Measurements from ENCODE around the gene SYCP2L. TPM values are rescaled to one million over a fixed set of nuclear protein-coding genes. Genes with fewer than 3 reads are reported as not detected.
A peak's percentile ranks its signal among the peaks of the same experiment; 100 is the strongest.

Gene SYCP2L
- total and polyA plus RNA-seq, 2 experiments from 2014 or later: 10.5 to 11.0 TPM

GRCh38 chr6:10962673-10963072, 75.8 kb downstream of the SYCP2L start:
- no peak for DNase-seq (ENCODE audit: low spot score)
- H3K36me3 ChIP-seq (ENCODE audit: insufficient read depth): peaks cover 3% of the 10 kb centered on the region; the same call in 1 of the 2 replicates
- no peaks in the 10 kb centered on the region for H4K20me1 ChIP-seq (replicated peaks; ENCODE audit: insufficient read depth)
- peaks cover 59% of the 10 kb centered on the region for H3K27me3 ChIP-seq (ENCODE audit: insufficient read depth)
- 0 out of 2 replicates have a peak, but pooled peaks cover 4% of the 10 kb centered on the region for H3F3A ChIP-seq (replicated peaks; ENCODE audit: low read depth)
- peaks cover 8% of the 10 kb centered on the region for H3K4me1 Mint-ChIP-seq
- no peak overlapping the region for H3K27ac Mint-ChIP-seq
- H3K27me3 Mint-ChIP-seq (ENCODE audit: insufficient read depth, low read depth, poor library complexity): peaks cover 36% of the 10 kb centered on the region
- H3K4me2 ChIP-seq: no peak overlapping the region
- no peaks in the 10 kb centered on the region for H3K9me2 ChIP-seq (ENCODE audit: insufficient read depth)
- no peaks in the 10 kb centered on the region for H3K79me2 ChIP-seq (replicated peaks; ENCODE audit: insufficient read depth)
- H3K4me3 ChIP-seq: no peak overlapping the region
- peaks cover 24% of the 10 kb centered on the region; the same call in 2 of the 3 replicates for H3K36me3 Mint-ChIP-seq (ENCODE audit: low read depth)
- no peak overlapping the region for H2AFZ ChIP-seq
- ATAC-seq: no peak; the same call in 2 of the 3 replicates
- no peak overlapping the region for H3K4me3 Mint-ChIP-seq
- H3K9me3 Mint-ChIP-seq: peaks cover 6% of the 10 kb centered on the region; the same call in 2 of the 3 replicates
- H3K4me1 ChIP-seq (ENCODE audit: insufficient read depth): 0 out of 2 replicates have a peak, but pooled peaks cover 12% of the 10 kb centered on the region
- no peak overlapping the region for H3K27ac ChIP-seq (ENCODE audit: low read depth)
- TF ChIP-seq EZH2phosphoT487 (IDR thresholded peaks at IDR 0.05; ENCODE audit: unreplicated experiment): no peak

- DNase-seq (ENCODE audit: low spot score) (no peak), ATAC-seq (peak; percentile 81)
- H3K9me2 ChIP-seq (ENCODE audit: insufficient read depth): no peaks in the 10 kb centered on the region
- peaks cover 36% of the 10 kb centered on the region for H3K27me3 Mint-ChIP-seq (ENCODE audit: insufficient read depth, low read depth, poor library complexity)
- peaks cover 24% of the 10 kb centered on the region; the same call in 2 of the 3 replicates for H3K36me3 Mint-ChIP-seq (ENCODE audit: low read depth)
- no peaks in the 10 kb centered on the region for H3K79me2 ChIP-seq (replicated peaks; ENCODE audit: insufficient read depth)
- peaks cover 6% of the 10 kb centered on the region; the same call in 2 of the 3 replicates for H3K9me3 Mint-ChIP-seq
- no peak overlapping the region for H2AFZ ChIP-seq
- peaks cover 3% of the 10 kb centered on the region; the same call in 1 of the 2 replicates for H3K36me3 ChIP-seq (ENCODE audit: insufficient read depth)
- peaks cover 8% of the 10 kb centered on the region for H3K4me1 Mint-ChIP-seq
- H3K27ac Mint-ChIP-seq: no peak overlapping the region
- H3K27me3 ChIP-seq (ENCODE audit: insufficient read depth): peaks cover 59% of the 10 kb centered on the region
- H3K4me3 ChIP-seq: no peak overlapping the region
- H3K4me1 ChIP-seq (ENCODE audit: insufficient read depth): 0 out of 2 replicates have a peak, but pooled peaks cover 12% of the 10 kb centered on the region
- no peak overlapping the region for H3K4me2 ChIP-seq
- H4K20me1 ChIP-seq (replicated peaks; ENCODE audit: insufficient read depth): no peaks in the 10 kb centered on the region
- no peak overlapping the region for H3K4me3 Mint-ChIP-seq
- 0 out of 2 replicates have a peak, but pooled peaks cover 4% of the 10 kb centered on the region for H3F3A ChIP-seq (replicated peaks; ENCODE audit: low read depth)
- no peak overlapping the region for H3K27ac ChIP-seq (ENCODE audit: low read depth)
- TF ChIP-seq EZH2 (IDR thresholded peaks at IDR 0.05; ENCODE audit: low read depth, unreplicated experiment): no peak
- TF ChIP-seq ETS1 (IDR thresholded peaks at IDR 0.05): no peak
- no peak for TF ChIP-seq ZNF331 (CRISPR knock-in tag; IDR thresholded peaks at IDR 0.05; ENCODE audit: low read depth)
- no peak for TF ChIP-seq CTCF (conservative IDR thresholded peaks at IDR 0.05; ENCODE audit: low read depth in 2 of 2)
- no peak for TF ChIP-seq REST (IDR thresholded peaks at IDR 0.05; ENCODE audit: unreplicated experiment)
- no peak for TF ChIP-seq CREB1 (CRISPR knock-in tag; IDR thresholded peaks at IDR 0.05; ENCODE audit: low read depth)
- no peak for TF ChIP-seq EZH2phosphoT487 (IDR thresholded peaks at IDR 0.05; ENCODE audit: unreplicated experiment)
- no peak for TF ChIP-seq NANOG (IDR thresholded peaks at IDR 0.05; ENCODE audit: borderline replicate concordance)
- TF ChIP-seq STAT1 (IDR thresholded peaks at IDR 0.05; ENCODE audit: unreplicated experiment): no peak
- no peak for TF ChIP-seq JUNB (IDR thresholded peaks at IDR 0.05; ENCODE audit: unreplicated experiment)
- no peak for TF ChIP-seq ZNF114 (CRISPR knock-in tag; IDR thresholded peaks at IDR 0.05)
- TF ChIP-seq POLR2AphosphoS5 (IDR thresholded peaks at IDR 0.05; ENCODE audit: low read depth): no peak
Observed at GRCh38 chr6:10963113-10963512, 76.3 kb downstream of the SYCP2L start.
